ENCODE results near the gene ADPRHL1. TPM values are rescaled to one million over a fixed set of nuclear protein-coding genes. Genes with fewer than 3 reads are reported as not detected.

The ADPRHL1 gene
- polyA plus RNA-seq, 1 donor (not counting 4 experiments of a cell fraction or from before 2014, with no cell fraction given) = 1.2 TPM

GRCh38 chr13:113413178-113413897 lies 40.0 kb downstream of the ADPRHL1 start:
- Histone ChIP-seq H3K9me3 (ENCODE audit: control insufficient read depth, low read depth, low read length) (no peaks in the 10 kb centered on the region), H2AFZ (ENCODE audit: control insufficient read depth, low read length) (no peak overlapping the region), H3K9ac (ENCODE audit: control insufficient read depth, extremely low read depth, insufficient read depth, low read length) (no peak overlapping the region), H4K20me1 (ENCODE audit: control insufficient read depth, extremely low read depth, insufficient read depth, low read length) (no peaks in the 10 kb centered on the region), H3K27me3 (ENCODE audit: control insufficient read depth, extremely low read depth, insufficient read depth, low read length) (peaks cover 6% of the 10 kb centered on the region), H3K79me2 (ENCODE audit: control insufficient read depth, insufficient read depth, low read length) (no peaks in the 10 kb centered on the region), H3K4me1 (ENCODE audit: control insufficient read depth, extremely low read depth, insufficient read depth, low read length) (no peaks in the 10 kb centered on the region), H3K4me2 (ENCODE audit: control insufficient read depth, extremely low read depth, insufficient read depth, low read depth, low read length) (no peak overlapping the region), H3K27ac (ENCODE audit: control insufficient read depth, insufficient read depth, low read length) (no peak overlapping the region), H3K9me1 (ENCODE audit: control insufficient read depth, extremely low read depth, insufficient read depth, low read length) (no peaks in the 10 kb centered on the region), H3K4me3 (ENCODE audit: control insufficient read depth in 2 of 3, extremely low read depth in 1 of 3, insufficient read depth in 2 of 3, low read depth in 1 of 3, low read length in 3 of 3) (no peak overlapping the region), H3K36me3 (ENCODE audit: control insufficient read depth in 2 of 2, extremely low read depth in 1 of 2, insufficient read depth in 2 of 2, low read length in 2 of 2) (no peaks in the 10 kb centered on the region)
- TF ChIP-seq EZH2 (IDR thresholded peaks at IDR 0.05; ENCODE audit: low read length) = no peak
- no peak for TF ChIP-seq CTCF (optimal IDR thresholded peaks at IDR 0.05 in 1 of 3, IDR thresholded peaks at IDR 0.05 in 1 of 3, conservative IDR thresholded peaks at IDR 0.05 in 1 of 3; ENCODE audit: extremely low read depth in 1 of 3, insufficient read depth in 2 of 3, low read length in 3 of 3)
- FAIRE-seq (no peak), DNase-seq (ENCODE audit: low read depth, low spot score) (no peak)
- dilution Hi-C loops (cut with MboI; ENCODE audit: extremely low pct_ligation_motif_present, low sequenced_read_pairs) = no loop called here

DNA sequence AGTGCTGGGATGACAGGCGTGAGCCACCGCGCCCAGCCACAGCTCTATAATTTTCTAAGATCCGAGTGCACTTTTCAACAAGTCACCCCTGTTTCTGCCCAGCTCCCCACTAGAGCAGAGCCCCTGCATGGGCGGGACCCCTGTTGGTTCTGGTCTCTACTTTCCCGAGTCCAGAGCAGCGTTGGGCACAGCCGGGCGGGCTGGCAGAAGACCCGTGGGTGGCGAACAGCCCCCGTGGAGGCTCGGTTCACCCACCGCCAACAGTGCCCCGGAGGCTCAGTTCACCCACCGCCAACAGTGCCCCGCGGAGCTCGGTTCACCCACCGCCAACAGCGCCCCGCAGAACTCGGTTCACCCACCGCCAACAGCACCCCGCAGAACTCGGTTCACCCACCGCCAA lies 40.8 kb downstream of the ADPRHL1 start:
- Histone ChIP-seq H4K20me1 (ENCODE audit: control insufficient read depth, extremely low read depth, insufficient read depth, low read length) (no peaks in the 10 kb centered on the region), H3K36me3 (ENCODE audit: control insufficient read depth in 2 of 2, extremely low read depth in 1 of 2, insufficient read depth in 2 of 2, low read length in 2 of 2) (no peaks in the 10 kb centered on the region), H3K79me2 (ENCODE audit: control insufficient read depth, insufficient read depth, low read length) (no peaks in the 10 kb centered on the region), H3K9me3 (ENCODE audit: control insufficient read depth, low read depth, low read length) (no peaks in the 10 kb centered on the region), H3K9ac (ENCODE audit: control insufficient read depth, extremely low read depth, insufficient read depth, low read length) (no peak overlapping the region), H2AFZ (ENCODE audit: control insufficient read depth, low read length) (no peak overlapping the region), H3K4me2 (ENCODE audit: control insufficient read depth, extremely low read depth, insufficient read depth, low read depth, low read length) (no peak overlapping the region), H3K4me3 (ENCODE audit: control insufficient read depth in 2 of 3, extremely low read depth in 1 of 3, insufficient read depth in 2 of 3, low read depth in 1 of 3, low read length in 3 of 3) (no peak overlapping the region), H3K27ac (ENCODE audit: control insufficient read depth, insufficient read depth, low read length) (no peak overlapping the region), H3K4me1 (ENCODE audit: control insufficient read depth, extremely low read depth, insufficient read depth, low read length) (no peaks in the 10 kb centered on the region), H3K9me1 (ENCODE audit: control insufficient read depth, extremely low read depth, insufficient read depth, low read length) (no peaks in the 10 kb centered on the region), H3K27me3 (ENCODE audit: control insufficient read depth, extremely low read depth, insufficient read depth, low read length) (peaks cover 9% of the 10 kb centered on the region)
- FAIRE-seq (no peak), DNase-seq (ENCODE audit: low read depth, low spot score) (no peak)
- dilution Hi-C loops (cut with MboI; ENCODE audit: extremely low pct_ligation_motif_present, low sequenced_read_pairs) = no loop called here
- TF ChIP-seq EZH2 (IDR thresholded peaks at IDR 0.05; ENCODE audit: low read length) (no peak), CTCF (optimal IDR thresholded peaks at IDR 0.05 in 1 of 3, IDR thresholded peaks at IDR 0.05 in 1 of 3, conservative IDR thresholded peaks at IDR 0.05 in 1 of 3; ENCODE audit: extremely low read depth in 1 of 3, insufficient read depth in 2 of 3, low read length in 3 of 3) (no peak)

Data from keratinocyte (primary cell).